Skin of body (tissue), 2 donors: ENCODE data around the gene SHC1. TPM values are rescaled to one million over a fixed set of nuclear protein-coding genes. Genes with fewer than 3 reads are reported as not detected.

Source experiments
- DNase-seq: peaks from one replicate; lab custom pipeline; 2025; lab: John Stamatoyannopoulos, UW
- total RNA-seq: library from RNA; depleted of rRNA; stranded (reverse); fragments of >200 nt; gene quantifications from one replicate; pipeline ENCODE4 v1.2.3, GENCODE V29; 2014

Gene SHC1
- total RNA-seq, 1 donor from 2014 or later: 42.9 TPM

DNA sequence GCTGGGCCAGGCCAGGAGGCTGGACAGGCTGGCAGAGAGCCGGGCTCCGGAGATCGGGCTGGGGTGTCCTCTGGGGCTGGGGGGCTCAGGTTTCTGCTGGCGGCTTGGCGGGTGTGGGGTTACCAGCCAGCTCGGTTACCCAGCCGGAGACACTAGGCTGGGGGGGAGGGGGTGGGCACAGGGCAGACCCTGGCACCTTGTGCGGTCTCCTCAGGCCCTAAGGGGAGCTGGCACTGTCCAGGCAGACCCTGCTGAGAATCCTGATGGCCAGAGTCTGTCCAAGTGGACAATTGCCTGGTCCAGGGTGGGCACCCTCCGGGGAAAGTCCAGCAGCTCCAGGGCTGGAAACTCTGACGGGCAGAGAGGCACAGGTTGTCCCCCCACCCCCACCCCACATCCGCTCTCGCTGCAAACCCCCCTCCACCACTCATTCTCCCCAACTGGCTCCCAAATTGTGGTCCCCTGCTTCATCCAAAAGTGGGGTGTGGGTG, 38.7 kb upstream of the SHC1 start:
- no peak for DNase-seq

DNA sequence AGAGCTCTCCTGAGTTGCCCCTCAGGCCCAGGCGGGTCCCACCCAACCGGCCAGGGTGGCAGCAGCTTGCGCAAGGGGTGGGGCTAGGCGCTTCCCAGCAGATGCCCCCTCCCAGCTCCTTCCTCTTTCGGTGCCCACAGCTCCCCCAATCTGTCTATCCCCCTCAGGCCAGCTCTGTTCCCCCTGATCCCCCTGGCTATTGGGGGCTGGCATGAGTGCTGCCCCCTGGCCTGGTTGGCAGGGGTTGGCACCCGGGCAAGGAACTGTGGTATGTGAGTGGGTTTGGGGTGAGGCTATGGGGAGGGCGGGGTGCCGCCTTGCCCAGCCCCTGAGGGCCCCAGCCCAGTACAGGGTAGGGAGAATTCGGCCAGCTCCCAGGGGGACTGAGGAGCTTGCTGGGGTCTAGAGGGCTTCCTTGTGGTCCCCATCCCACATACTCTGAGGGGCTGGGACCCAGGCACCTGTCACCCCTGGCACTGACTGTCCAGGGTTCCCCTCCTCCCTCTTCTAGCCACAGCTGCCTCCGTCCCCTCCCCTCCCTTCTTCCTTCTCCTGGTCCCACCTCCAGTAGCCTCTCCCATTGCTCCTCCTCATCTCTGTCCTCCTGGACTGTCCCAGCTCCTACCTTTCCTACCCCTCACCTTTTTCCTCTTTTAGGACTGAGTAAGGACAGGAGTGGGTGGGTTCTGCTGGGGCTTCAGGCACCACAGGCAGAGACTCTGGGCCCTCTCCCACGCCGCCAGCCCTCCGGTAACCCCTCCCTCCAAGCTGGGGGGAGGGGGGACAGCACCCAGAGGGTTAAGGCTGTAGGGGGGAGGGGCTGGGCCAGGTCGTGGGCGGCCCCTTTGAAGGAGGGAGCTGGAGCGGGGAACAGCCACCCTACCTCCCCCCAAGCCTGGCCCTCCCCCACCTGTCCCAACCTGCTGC, 37.7 kb upstream of the SHC1 start:
- DNase-seq: no peak

DNA sequence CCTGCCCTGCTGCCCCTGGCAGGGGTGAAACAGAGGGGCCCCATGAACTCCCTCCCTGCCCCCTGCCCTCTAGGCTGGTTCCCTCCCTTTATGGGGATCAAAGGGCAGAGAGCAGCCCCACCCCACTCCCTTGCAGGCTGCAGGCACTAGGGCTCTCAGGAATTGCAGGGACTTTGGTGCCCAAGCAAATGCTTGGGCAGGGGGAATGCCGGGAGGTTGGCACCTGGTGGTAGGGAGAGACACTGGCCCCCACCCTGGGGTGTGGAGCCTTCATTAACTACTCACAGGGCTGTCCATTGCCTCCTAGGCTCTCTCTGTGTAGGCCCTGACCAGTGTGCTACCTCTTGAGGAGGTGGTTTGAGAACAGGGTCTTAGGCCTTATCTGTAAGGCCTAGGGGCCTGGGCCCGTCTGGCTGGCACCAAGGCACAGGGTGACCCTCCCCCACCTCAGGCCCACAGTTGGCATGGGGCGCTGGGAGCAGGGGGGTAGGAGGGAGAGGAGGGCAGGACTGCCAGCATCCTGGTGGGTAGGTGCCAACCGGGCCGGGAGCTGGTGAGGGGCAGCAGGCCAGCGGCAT, 36.8 kb upstream of the SHC1 start:
- DNase-seq: no peak

DNA sequence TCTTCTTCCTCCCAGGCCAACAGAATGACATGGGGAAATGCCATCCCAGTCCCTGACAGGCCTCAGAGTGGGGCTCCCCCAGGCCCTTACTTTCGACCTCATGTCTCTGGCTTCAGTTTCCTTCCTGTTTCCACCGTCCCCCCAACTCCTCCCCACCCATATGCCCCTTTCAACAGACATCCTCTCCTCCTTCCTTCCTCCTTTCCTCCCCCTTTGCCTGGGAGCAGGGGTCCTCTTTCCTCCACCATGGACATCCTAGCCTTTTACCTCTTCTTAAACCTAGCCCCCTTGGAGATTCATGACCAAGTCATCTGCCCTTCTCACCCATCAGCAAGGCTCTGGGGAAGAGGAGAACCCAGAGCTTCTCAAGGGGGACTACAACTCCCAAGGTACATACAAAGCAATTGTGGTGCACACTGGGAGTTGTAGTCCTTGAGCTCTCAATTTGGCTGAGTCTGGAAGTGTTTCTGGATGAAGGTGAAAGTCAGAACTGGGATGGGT, 36.1 kb upstream of the SHC1 start:
- DNase-seq: peak; percentile 4

DNA sequence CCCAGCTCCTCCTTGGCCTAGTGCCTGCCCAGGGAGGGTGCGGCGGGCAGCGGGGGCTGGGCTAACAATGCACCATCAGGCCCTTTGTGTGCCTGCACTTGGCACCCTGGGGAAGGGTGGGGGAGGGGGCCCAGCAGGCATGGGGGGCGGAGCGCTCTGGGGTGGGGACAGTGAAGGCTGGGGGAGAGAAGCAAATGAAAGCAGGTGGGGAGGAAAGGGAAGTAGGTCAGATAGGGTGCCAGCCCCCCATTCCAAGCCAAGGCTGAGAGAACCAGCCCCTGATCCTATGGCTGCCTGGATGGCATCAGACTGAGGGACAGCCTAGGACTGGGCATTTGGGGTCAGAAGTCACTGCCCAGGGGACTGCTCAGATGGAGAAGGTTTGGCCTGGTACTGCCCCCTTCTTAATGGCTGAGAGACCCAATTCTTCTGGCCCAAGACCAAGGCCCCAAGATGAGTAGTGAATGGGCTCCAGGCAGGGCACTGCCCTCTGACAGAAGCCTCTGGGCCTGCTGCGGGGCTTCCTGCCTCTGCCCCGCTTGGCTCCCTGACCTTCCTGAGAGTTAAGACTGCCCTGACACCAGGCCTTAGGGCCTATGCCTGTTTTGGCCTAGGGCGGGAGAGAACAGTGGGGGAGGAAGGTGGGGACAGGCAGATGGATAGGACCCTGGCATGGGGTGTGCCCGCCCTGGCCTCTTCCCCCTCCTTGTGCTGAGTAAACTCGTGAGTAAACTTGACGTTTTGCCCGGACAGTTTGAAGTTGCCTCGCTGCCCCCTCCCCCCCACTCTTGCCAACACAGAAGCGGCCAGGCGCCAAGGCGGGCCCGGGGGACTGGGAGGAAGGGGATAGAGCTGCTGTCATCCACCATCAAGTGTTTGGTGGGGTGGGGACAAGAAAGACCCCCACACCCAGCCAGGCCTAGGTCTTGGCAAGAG, 34.8 kb upstream of the SHC1 start:
- no peak for DNase-seq

DNA sequence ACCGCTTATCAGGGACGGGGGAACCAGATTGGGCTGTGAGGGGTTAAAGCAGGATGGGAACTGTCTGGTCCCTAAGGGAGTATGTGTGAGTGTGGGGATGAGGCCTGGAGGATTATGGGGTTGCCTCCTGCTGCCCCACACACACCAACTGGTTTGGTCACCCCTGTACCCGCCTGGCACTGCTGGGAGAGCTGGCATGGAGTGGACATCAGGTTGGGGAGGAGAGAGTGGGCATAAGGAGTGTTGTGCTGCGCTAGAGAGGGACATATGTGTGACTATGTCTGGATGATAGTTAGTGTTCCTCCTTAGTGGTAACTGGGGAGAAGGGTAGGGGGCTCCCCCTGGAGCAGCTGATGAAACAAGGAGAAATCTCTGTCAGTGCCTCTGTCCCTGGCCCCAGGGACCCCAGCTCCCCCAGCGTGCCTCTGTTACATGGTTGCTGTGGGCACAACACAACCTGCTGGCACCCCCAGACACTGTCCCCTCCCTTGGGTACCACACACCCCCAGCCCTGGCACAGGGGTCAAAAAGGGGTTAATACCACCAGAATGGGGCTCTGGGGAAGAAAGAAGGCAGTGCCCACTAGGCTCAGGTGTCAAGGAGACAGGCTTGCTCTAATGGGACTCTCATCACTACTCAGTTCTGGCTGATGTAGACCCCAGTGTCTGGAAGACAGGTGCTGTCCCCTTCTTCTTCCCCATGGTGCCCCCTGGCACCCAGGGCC, 34.0 kb upstream of the SHC1 start:
- DNase-seq: no peak

DNA sequence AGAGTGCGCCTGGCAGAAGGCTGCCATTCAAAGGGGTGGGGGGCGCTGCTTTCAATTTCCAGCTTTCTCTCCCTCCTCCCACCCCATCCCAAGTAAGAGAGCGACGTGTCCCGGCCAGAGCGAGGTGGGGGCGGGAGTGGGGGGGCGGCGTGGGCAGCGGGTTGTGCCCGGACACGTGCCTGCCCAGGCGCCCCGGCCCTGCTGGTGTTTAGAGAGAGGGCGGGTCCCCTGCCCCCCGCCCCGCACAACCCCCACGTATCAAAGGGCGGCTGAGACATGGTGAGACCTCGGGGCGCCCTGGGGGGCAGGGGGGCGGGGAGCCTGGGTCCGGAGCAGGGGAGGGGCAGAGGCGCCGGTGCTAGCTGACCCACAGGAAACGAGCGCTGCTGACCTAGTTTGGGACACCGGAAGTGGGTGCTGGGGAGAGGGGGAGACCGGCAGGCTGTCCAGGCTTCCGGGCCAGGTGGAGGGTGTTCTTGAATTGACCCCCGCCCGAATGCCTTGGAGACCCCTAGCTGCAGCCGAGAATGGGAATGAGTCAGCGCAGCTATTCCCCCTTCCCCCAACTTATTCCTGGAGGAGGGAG, 33.3 kb upstream of the SHC1 start:
- DNase-seq: peak; percentile 14

DNA sequence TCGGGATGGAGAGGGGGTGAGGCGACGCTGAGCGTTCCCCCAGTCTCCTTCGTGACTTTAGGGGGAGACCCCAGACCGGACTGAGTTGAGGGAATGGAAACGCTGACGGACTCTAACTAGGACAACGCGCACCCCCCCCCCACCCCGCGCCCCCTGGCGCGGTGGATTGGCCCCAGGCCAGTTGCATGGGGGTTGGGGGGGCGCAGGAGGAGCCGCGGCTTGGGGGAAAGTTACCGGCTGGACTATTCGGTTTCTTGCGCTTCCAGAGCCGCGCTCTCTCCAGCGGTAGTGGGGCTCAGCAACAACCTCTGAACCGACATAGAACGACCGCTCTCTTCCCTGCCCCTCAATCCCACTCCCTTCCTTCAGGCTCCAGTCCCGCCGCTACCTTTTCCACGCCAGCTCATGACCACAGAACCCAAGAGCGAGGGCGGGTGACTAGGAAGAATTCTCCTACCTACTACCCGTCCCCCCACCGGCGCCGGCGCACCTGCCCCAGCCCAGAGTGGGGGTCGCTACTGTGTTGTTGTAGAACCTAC, 32.7 kb upstream of the SHC1 start:
- DNase-seq: peak; percentile 26

DNA sequence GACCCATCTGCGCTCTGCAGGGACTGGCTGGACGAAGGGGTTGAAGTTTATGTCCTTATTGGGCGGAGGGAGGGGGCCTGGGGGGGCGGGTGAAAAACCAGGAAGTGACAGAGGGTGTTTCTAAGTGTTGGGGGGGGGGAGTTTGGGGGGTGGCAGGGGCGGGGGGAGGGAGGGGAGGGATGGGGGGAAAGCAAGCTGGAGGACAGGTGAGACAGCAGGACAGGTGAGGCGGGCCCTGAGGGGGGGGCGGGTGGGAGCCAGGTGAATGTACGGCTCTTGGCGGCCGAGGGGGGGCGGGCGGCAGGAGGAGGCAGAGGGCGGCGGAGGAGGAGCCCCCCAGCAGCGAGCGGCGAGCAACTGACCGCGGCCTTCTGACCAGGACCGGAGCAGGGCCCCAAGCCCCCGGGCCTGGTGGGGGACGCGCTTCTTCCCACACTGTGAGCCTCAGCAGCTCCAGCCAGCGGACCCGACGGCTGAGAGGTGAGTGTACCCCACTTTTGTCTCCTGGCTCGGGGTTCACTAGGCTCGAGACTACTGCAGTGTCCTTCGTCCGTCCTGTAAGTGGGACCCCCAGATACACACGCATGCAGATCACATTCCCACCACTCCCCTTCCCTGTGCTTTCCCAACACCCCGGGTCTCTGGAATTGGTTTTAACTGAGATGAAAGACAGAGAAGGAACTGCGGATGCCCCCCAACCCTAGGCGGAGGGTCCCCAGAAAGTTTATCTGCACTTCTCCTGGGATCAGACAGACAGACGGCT, 32.1 kb upstream of the SHC1 start, which contains the start of gene ZBTB7B:
Gene ZBTB7B, plus strand, starts transcription at position 339 of the 763 bp plus-strand sequence. CDS start 11,859 bp downstream, outside the sequence.
- peak; percentile 37 for DNase-seq

DNA sequence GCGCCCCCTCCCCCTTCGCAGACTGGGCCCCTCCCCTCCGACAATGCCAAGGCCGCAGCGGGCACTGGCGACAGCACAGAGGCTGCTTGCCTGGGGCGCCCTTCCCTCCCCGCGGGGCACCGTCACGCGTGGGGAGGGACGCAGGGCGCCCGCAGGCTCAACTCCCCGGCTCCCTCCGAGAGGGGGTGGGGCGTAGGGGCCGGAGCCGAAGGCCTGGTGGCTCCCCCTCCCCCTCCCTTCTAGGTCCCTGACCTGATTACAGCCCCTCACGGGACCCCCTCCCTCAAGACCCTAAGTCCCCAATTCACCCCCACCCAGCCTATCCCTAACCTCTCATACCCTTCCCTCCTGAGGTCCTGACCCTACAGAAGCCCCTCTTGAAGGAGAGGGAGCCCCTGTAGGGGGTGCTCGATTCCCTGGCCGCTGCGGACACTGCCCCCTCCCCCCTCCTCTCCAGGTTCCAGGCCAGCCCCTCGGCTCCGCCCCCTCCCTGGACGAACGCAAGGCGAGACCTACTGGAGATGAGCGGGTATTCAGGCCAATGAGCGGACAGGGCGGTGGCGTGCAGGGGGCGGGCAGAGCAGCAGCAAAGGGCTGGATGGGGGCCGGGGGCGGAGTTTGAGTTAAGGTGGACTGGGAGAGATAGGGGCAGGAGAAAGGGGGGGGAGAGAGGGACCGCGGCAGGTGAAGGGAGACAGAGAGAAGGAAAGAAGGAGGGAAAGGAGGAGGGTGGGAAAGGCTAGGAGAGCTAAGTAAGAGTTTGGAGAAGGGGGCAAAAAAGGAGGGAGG, 31.3 kb upstream of the SHC1 start:
- DNase-seq: peak; percentile 98

DNA sequence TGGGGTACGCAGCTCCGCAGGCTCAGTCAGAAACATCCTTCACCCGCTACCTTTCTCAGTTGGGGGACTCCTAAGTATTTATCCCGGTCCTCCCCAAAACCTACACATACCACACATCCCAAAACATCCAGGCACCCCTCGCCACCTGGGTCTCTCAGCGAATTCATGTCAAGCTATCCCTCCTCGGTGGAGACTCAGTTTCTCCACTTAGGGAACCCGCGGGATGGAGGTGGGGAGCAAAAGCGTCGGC, 30.8 kb upstream of the SHC1 start:
- no peak for DNase-seq

DNA sequence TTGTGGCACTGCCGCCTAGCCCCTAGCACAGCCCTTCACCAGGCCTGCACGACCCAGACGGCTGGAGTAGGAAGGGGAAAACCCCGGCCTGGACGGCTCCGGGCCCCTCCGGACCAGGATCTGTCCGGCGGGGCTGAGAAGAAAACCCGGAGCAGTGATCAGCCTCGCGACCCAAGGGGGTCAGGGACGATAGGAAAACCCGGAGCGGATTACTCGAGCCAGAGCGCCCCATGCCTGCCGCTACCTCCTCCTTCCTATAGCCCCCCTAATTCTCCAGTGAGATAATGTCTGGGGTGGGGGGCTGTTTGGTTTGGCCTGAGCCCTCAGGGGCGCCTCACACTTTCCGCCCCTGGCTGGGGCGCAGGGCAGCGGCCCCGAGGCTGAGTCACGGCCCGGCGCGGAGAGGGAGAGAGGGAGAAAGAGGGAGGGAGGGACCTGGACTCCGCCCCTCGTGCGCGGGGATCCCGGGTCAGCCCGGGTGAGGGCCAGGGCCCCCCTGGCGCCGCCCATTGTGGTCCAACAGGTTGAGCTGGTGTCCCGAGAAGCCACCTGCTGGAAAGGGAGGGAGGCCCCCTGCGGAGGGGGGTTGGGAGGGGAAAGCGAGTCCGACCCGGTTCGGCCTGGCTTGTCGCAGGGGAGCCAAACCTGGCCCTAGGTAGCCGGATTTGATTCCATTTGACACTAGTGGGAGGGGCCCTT, 30.3 kb upstream of the SHC1 start:
- DNase-seq: peak; percentile 80

DNA sequence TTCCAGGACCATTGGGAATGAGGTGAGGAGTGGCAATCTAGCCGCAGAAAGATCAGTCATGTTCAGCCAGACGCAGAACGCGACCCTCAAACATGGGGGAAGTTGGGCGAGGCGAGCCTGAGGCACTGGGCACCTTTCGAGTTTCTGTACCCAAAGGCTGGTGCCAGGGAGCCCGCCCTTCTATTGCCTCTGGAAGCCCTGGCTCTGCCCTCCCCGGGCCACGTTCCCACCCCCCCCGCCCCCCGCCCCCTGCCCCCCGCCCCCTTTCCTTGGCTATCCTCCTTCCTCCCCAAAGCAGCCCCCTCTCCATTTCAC, 29.8 kb upstream of the SHC1 start:
- DNase-seq: no peak

DNA sequence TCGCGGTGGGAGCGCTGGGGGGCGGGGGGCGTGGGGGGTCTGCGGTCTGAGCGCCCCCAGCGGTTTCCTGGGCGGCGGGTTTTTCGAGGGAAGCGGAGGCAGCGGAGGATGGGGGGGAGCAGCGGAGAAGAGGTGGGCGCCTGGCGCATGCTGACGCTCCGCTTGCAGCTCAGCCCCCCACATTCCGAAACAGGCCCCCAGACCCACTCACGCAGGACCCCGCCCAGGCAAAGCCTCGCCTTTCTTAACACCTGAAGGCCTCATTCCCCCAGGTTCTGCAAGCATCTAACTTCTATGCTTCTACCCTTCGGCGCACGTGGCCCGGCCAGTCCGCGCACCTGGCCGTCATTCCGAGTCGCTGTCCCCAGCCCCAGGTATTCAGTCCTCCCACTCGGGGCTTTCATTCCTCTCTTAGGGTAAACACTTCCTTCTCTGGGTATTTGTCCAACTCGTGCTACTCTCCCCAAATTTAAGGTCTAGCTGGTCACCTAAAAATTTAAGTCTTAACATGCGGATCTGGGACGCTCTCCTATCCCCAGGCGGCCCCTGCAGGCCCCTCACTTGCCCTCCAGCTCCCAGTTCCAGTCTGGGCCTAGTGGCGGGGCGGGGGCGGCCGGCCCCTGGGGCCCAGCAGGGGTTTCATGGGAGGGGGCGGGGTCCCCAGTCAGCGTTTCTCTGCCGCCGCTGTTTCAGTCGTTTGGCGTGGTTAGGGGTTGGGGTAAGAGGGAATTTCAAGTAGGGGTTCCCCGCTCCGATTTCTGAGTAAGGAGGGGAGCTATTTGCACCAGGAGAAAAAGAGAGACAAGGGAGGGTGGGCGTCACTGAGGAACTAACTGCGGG, 29.2 kb upstream of the SHC1 start:
- peak; percentile 30 for DNase-seq

DNA sequence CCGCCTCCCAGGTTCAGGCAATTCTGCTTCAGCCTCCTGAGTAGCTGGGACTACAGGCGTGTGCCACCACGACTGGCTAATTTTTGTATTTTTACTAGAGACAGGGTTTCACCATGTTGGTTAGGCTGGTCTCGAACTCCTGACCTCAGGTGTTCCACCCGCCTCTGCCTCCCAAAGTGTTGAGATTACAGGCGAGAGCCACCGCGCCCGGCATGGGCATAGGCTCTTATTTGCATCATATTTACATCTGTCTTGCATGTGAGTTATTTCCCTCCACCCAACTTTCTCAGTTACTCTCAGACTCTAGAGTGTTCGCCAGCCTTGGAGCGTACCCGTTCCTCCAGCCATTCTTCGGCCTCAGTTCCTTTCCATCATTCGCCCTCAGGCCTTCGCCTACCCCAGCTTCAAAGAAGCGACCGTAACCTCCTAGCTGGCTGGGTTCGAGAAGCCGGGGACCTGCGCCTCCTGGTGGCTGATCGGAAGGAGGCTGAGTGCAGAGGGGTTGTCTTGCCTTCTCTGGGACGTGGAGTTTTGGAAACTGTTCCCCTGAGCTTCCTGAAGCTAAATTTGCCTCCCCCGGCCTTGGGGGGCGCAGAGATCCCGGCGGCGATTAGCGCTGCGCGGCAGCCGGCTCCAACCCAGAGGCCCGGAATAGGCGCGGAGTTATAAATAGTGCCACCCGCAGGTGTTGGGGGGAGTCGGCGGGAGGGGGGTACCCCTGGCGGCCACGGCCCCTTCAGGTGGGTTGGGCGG, 28.4 kb upstream of the SHC1 start:
- peak; percentile 71 for DNase-seq

DNA sequence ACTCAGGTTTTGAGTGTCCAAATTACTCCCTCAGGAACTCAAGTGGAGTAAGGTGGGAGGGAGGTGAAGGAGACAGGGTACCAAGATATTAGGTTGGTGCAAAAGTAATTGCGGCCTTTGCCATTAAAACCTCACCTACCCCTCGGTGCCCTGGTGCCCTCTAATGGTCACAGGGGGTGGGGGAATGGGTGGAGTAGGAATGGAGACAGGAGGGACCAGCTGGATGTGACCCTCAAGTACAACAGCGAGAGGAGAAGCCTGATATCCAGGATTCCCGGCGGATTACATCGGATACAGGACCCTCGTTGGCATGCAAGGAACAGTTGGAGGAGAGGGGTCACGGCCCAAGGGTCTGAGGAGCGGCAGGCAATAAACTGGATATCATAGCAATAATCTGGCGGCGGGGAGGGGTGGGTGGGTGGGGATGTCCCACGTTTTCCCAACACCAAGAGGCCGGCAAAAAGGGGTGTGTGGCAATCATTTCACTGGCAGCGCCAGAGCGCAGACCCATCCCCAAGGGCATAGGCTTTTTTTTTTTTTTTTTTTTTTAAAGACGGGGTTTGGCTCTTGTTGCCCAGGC, 27.7 kb upstream of the SHC1 start:
- no peak for DNase-seq
